M059J (cell line): ENCODE data around the gene VEGFA. TPM values are rescaled to one million over a fixed set of nuclear protein-coding genes. Genes with fewer than 3 reads are reported as not detected.
A peak's percentile ranks its signal among the peaks of the same experiment; 100 is the strongest.

Experiments
- DNase-seq: peaks from one replicate; pipeline ENCODE4 v3.0.0-alpha.2; 2012; ENCODE audit warnings: low read depth
- total RNA-seq: library from RNA; depleted of rRNA; stranded (reverse); fragments of >200 nt; shearing (Covaris generic); gene quantifications from 2 replicates; pipeline ENCODE4 v1.2.3, GENCODE V29; 2014

The VEGFA gene
- total RNA-seq, 1 experiment from 2014 or later: 65.8 TPM

GRCh38 chr6:43738877-43739641, 31.0 kb upstream of the VEGFA start:
- DNase-seq: peak; percentile 27

- DNase-seq: no peak
Observed at GRCh38 chr6:43739642-43740091, 30.3 kb upstream of the VEGFA start.

- no peak for DNase-seq
Observed at GRCh38 chr6:43740321-43740960, 29.6 kb upstream of the VEGFA start.

GRCh38 chr6:43740961-43741764, 28.8 kb upstream of the VEGFA start:
- no peak for DNase-seq

- DNase-seq: no peak
Observed at GRCh38 chr6:43741829-43742228, 28.2 kb upstream of the VEGFA start.

- no peak for DNase-seq
Observed at GRCh38 chr6:43742285-43742684, 27.7 kb upstream of the VEGFA start.

GRCh38 chr6:43742931-43743632, 26.9 kb upstream of the VEGFA start:
- no peak for DNase-seq

GRCh38 chr6:43743682-43744381, 26.2 kb upstream of the VEGFA start:
- DNase-seq: no peak

GRCh38 chr6:43744491-43744890, 25.5 kb upstream of the VEGFA start:
- no peak for DNase-seq

GRCh38 chr6:43744931-43745727, 24.9 kb upstream of the VEGFA start:
- no peak for DNase-seq

- DNase-seq: no peak
Observed at GRCh38 chr6:43746071-43746470, 23.9 kb upstream of the VEGFA start.

- DNase-seq: no peak
Observed at GRCh38 chr6:43746613-43747102, 23.4 kb upstream of the VEGFA start.

GRCh38 chr6:43747784-43748183, 22.2 kb upstream of the VEGFA start:
- DNase-seq: no peak

GRCh38 chr6:43748765-43749164, 21.2 kb upstream of the VEGFA start:
- DNase-seq: no peak

GRCh38 chr6:43749461-43749860, 20.6 kb upstream of the VEGFA start:
- DNase-seq: no peak

GRCh38 chr6:43750622-43751021, 19.4 kb upstream of the VEGFA start:
- DNase-seq: no peak

- no peak for DNase-seq
Observed at GRCh38 chr6:43753570-43754183, 16.3 kb upstream of the VEGFA start.

GRCh38 chr6:43757966-43758616, 11.9 kb upstream of the VEGFA start:
- no peak for DNase-seq

- no peak for DNase-seq
Observed at GRCh38 chr6:43758617-43759050, 11.4 kb upstream of the VEGFA start.
